ENCODE measurements around the gene OPTC.

The OPTC gene

DNA sequence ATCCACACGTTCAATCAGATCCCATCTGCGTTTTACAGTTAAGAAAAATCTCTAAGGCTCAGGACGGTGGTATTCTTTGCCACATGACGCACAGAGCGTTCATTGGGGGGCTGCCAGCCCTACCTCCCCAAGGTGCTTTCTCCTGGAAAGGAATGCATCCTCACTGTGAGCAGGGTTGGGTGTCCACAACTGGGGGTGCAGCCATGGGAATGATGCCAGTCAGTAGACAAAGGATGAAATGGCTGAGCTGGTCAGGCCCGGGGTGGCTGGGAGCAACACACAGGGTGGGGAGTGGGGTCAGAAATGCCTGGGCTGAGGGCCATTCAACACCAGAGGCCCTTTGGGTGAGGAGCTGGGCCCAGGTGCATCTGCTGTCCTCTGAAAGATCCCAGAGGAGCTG, 25.9 kb downstream of the OPTC start:
- no peak for DNase-seq (ENCODE audit: low read depth)
- TF ChIP-seq, protein P1, sequence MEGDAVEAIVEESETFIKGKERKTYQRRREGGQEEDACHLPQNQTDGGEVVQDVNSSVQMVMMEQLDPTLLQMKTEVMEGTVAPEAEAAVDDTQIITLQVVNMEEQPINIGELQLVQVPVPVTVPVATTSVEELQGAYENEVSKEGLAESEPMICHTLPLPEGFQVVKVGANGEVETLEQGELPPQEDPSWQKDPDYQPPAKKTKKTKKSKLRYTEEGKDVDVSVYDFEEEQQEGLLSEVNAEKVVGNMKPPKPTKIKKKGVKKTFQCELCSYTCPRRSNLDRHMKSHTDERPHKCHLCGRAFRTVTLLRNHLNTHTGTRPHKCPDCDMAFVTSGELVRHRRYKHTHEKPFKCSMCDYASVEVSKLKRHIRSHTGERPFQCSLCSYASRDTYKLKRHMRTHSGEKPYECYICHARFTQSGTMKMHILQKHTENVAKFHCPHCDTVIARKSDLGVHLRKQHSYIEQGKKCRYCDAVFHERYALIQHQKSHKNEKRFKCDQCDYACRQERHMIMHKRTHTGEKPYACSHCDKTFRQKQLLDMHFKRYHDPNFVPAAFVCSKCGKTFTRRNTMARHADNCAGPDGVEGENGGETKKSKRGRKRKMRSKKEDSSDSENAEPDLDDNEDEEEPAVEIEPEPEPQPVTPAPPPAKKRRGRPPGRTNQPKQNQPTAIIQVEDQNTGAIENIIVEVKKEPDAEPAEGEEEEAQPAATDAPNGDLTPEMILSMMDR (conservative IDR thresholded peaks at IDR 0.05; ENCODE audit: low read depth, low read length): no peak
- H3K4me3 ChIP-seq (ENCODE audit: low read length): no peak overlapping the region

DNA sequence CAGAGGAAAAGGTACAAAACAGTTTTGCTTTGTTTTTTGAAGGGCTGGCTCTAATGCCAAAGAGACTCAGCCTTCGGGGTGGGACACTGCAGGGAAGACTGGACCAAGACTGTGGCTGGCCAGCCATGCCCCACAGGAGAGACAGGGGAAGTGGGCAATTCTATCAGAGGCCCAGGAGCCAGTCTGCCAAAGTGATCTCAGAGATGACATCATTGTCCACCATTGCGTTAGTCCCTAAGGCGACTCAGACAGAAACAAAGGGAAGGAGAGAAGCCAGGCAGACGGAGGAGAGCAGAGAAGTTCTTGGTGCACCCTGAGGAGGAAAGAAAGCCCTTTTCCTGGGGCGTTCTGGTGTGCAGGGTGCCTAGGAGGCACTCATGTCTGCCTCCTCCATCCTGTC, 26.4 kb downstream of the OPTC start:
- TF ChIP-seq, protein P1 (conservative IDR thresholded peaks at IDR 0.05; ENCODE audit: low read depth, low read length): no peak
- DNase-seq (ENCODE audit: low read depth): no peak
- no peak overlapping the region for H3K4me3 ChIP-seq (ENCODE audit: low read length)

DNA sequence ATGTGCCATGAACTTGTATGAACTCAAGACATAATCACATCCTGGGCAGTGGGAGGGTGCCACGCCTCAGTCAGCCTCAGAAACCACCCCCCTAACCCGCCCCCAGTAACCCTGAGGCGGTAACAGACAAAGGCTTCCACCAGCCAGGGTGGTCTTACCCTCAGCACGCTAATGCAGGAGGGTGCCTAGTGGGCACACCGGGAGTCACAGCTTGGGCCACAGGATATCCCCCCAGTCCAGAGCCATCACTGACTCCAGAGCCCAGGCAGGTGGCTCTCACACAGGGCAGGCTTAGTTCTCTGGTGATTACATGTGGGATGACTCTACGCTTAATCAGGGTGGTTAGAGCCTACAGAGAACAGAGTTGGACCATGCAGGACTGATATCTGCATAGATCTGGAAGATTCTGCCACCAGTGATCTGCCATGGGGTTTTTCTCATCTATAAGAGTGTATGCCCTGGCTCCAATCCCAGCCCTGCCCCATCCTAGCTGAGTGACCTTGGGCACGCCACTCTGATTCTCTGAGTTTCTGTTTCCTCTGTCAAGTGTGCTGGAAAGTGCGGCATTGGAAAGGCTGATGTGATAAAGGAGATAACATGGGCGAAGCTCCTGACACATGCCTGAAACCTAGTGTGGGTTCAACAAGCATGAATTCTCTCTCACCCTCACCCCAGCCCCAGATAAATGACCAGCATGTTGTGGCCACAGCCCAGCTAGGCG, 27.3 kb downstream of the OPTC start:
- DNase-seq (ENCODE audit: low read depth): no peak
- H3K4me3 ChIP-seq (ENCODE audit: low read length): no peak overlapping the region
- TF ChIP-seq, protein P1 (conservative IDR thresholded peaks at IDR 0.05; ENCODE audit: low read depth, low read length): no peak

DNA sequence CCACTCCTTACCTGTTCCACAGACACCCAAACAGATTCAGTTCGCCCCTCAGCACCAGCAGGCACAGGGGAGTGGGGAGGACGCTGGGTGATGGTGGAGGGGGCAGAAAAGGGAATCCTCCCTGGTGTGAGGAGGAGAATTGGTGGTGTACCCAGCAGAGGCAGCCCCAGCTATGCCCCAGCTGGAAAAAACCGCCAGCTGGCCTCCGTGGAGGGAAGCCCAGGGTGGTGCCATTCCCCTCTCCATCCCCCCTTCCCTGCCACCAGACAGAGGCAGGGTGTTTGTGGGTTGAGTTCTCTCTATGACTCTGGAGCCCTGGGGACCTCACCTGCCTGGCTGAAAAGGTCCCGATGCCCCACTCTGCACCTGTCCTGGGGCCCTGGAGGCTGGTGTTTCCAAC, 27.9 kb downstream of the OPTC start:
- no peak for DNase-seq (ENCODE audit: low read depth)
- TF ChIP-seq, protein P1 (conservative IDR thresholded peaks at IDR 0.05; ENCODE audit: low read depth, low read length): no peak
- no peak overlapping the region for H3K4me3 ChIP-seq (ENCODE audit: low read length)

DNA sequence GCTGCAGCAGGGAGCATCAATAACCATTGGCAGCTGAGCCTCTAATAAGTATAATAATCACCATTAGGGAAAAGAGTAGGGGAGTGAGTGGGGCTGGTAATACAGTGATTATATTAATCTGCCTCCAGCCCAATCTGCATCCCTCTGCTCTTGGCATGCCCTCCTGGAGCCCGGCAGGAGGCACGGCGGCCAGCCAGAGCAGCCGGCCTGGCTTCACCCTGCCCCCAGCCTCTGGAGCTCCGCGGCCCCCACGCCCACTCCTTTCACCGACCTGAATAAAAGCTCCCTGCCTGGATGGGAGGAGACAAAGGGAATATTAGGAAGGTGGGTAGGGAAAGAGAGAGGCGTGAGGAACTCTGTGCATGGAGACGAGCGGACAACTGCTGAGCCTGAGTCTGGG, 28.3 kb downstream of the OPTC start:
- TF ChIP-seq, protein P1 (conservative IDR thresholded peaks at IDR 0.05; ENCODE audit: low read depth, low read length): no peak
- no peak overlapping the region for H3K4me3 ChIP-seq (ENCODE audit: low read length)
- DNase-seq (ENCODE audit: low read depth): no peak

DNA sequence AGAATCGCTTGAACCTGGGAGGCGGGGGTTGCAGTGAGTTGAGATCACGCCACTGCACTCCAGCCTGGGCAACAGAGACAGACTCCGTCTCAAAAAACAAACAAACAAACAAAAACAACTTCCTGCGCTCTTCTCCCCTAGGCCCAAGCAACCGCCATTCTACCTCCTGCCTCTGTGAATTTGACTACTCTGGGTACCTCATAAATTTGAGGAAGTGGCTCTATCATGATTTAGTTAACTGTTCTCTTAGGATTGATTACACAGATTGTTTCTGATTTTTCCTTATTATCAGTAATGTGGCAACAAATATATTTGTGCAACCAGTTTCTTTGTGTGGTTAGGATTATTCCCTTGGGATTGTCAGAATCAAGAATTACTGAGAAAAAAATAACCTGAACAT, 29.7 kb downstream of the OPTC start:
- TF ChIP-seq, protein P1 (conservative IDR thresholded peaks at IDR 0.05; ENCODE audit: low read depth, low read length): no peak
- no peak overlapping the region for H3K4me3 ChIP-seq (ENCODE audit: low read length)
- DNase-seq (ENCODE audit: low read depth): no peak

DNA sequence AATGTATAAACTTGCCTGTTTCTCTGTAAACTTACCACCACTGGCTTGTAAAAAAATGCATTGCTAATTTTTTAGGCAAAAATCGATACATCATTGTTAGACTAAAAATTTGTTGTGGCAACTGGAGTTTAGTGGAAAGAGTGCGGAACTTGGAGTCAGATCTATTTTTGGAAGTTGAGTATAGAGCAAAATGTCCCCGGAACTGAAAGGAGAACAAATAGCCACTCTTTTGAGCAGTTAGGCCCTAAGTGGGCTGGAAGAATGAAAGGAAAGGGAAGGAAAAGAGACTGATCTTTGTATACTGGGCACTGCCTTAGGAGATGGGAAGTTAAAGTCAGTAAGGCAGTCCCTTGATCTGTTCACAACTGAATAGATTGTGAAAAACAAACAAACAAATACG, 30.2 kb downstream of the OPTC start:
- no peak for DNase-seq (ENCODE audit: low read depth)
- no peak overlapping the region for H3K4me3 ChIP-seq (ENCODE audit: low read length)
- TF ChIP-seq, protein P1 (conservative IDR thresholded peaks at IDR 0.05; ENCODE audit: low read depth, low read length): no peak

Data from retinal pigment epithelial cell (primary cell).